HepG2 (cell line): Measurements from ENCODE around the gene CNP. TPM values are rescaled to one million over a fixed set of nuclear protein-coding genes. Genes with fewer than 3 reads are reported as not detected.

ENCODE experiments used
- ATF2 ChIP-seq: sonication (generic); formaldehyde crosslinking; IDR thresholded peaks from 2 replicates; pipeline ENCODE4 v1.4.0; 2020; ENCODE audit warnings: missing genetic modification reagents
- ATF6 ChIP-seq: sonication (generic); formaldehyde crosslinking; conservative IDR thresholded peaks from 2 replicates; pipeline ENCODE4 v1.4.0; 2020; ENCODE audit warnings: missing genetic modification reagents
- ATF7 ChIP-seq, 2 experiments: fragments of 450-650 bp in 1 of 2; sonication (generic) in 1 of 2; formaldehyde crosslinking in 1 of 2; IDR thresholded peaks; 2 replicates each; pipeline versions ENCODE4 v1.4.0 to v1.6.1; 2016 to 2020; ENCODE audit warnings: antibody characterized with exemption in 1 of 2, mild to moderate bottlenecking in 1 of 2, missing genetic modification reagents in 1 of 2
- FIP1L1 ChIP-seq: fragments of 200-400 bp; formaldehyde crosslinking; IDR thresholded peaks from 2 replicates; pipeline ENCODE4 v1.6.1; 2018; ENCODE audit warnings: low read depth, mild to moderate bottlenecking, low read length, moderate library complexity, borderline replicate concordance; ENCODE audit not compliant: insufficient read depth
- KIAA2018 ChIP-seq: sonication (generic); formaldehyde crosslinking; IDR thresholded peaks from 2 replicates; pipeline ENCODE4 v1.5.0; 2020; ENCODE audit warnings: mild to moderate bottlenecking, missing genetic modification reagents, borderline replicate concordance
- NONO ChIP-seq, 2 experiments: fragments of 450-650 bp in 1 of 2; sonication (generic) in 1 of 2; formaldehyde crosslinking in 1 of 2; IDR thresholded peaks in 1 of 2; conservative IDR thresholded peaks in 1 of 2; 2 replicates each; pipeline versions ENCODE4 v1.6.1 to v1.8.0; 2017 to 2022; ENCODE audit warnings: mild to moderate bottlenecking in 1 of 2, missing genetic modification reagents in 1 of 2, moderate library complexity in 1 of 2
- REL ChIP-seq: sonication (generic); formaldehyde crosslinking; conservative IDR thresholded peaks from 2 replicates; pipeline ENCODE4 v1.8.0; 2022; ENCODE audit warnings: mild to moderate bottlenecking, missing genetic modification reagents, moderate library complexity
- RFX5 ChIP-seq: IDR thresholded peaks from 2 replicates; pipeline ENCODE4 v1.6.1; 2011; ENCODE audit warnings: low read depth, low read length, improper control_type of control experiment
- SOX5 ChIP-seq: IDR thresholded peaks from 2 replicates; pipeline ENCODE4 v1.6.1; 2016; ENCODE audit warnings: borderline replicate concordance
- YY1 ChIP-seq: IDR thresholded peaks from 2 replicates; pipeline ENCODE4 v1.6.1; 2011; ENCODE audit warnings: low read length, low read depth, moderate library complexity, mild to moderate bottlenecking; ENCODE audit not compliant: insufficient read depth, insufficient replicate concordance
- ZNF224 ChIP-seq: sonication (generic); formaldehyde crosslinking; IDR thresholded peaks from 2 replicates; pipeline ENCODE4 v1.5.0; 2020; ENCODE audit warnings: mild to moderate bottlenecking, missing genetic modification reagents
- ZNF256 ChIP-seq: sonication (generic); formaldehyde crosslinking; conservative IDR thresholded peaks from 2 replicates; pipeline ENCODE4 v1.4.0; 2020; ENCODE audit warnings: missing genetic modification reagents
- ZNF510 ChIP-seq: sonication (generic); formaldehyde crosslinking; IDR thresholded peaks from 2 replicates; pipeline ENCODE4 v1.4.0; 2020; ENCODE audit warnings: low read depth, mild to moderate bottlenecking, missing genetic modification reagents
- ZNF615 ChIP-seq: sonication (generic); formaldehyde crosslinking; IDR thresholded peaks from 2 replicates; pipeline ENCODE4 v1.5.0; 2020; ENCODE audit warnings: mild to moderate bottlenecking, missing genetic modification reagents, borderline replicate concordance
- ZNF768 ChIP-seq: sonication (generic); formaldehyde crosslinking; IDR thresholded peaks from 2 replicates; pipeline ENCODE4 v1.4.0; 2020; ENCODE audit warnings: missing genetic modification reagents
- ZNF839 ChIP-seq: sonication (generic); formaldehyde crosslinking; IDR thresholded peaks from 2 replicates; pipeline ENCODE4 v1.4.0; 2020; ENCODE audit warnings: missing genetic modification reagents, mild to moderate bottlenecking, borderline replicate concordance
- polyA plus RNA-seq, 8 experiments: library from polyadenylated mRNA; depleted of rRNA in 3 of 8; stranded (reverse) in 7 of 8; unstranded in 1 of 8; fragments of >200 nt; fragmentation: Illumina TruSeq in 4 of 8; extraction: Trizol in 4 of 8; gene quantifications; 2 replicates each; pipeline versions ENCODE4 v1.2.1 to v1.2.3, GENCODE V29; 2011 to 2016; ENCODE audit warnings: low read depth in 4 of 8, missing spikeins in 1 of 8, mixed read lengths in 1 of 8; ENCODE audit not compliant: insufficient read depth in 1 of 8
- total RNA-seq, 5 experiments: library from RNA; depleted of rRNA; stranded (reverse); fragments of >200 nt; fragmentation: Illumina TruSeq; extraction: Trizol; gene quantifications; 2 replicates each; pipeline ENCODE4 v1.2.3, GENCODE V29; 2016; ENCODE audit warnings: low read depth in 1 of 5

The CNP gene
- total and polyA plus RNA-seq, 2 of the 13 experiments (the other 11 are each of a cell fraction or from before 2014, with no cell fraction given) = 97.2 to 161 TPM

GRCh38 chr17:41918314-41919164 is 48.1 kb upstream of the CNP start, which contains the start of gene ACLY (continued):
- TF ChIP-seq ZNF510 (CRISPR knock-in tag) (0 out of 2 replicates have a peak, but pooled peaks have one; percentile 5), YY1 (peak; percentile 73), NONO (IDR thresholded peaks at IDR 0.05) (no peak), NONO (CRISPR knock-in tag; conservative IDR thresholded peaks at IDR 0.05) (no peak; the same call in none of the 2 replicates), ZNF615 (CRISPR knock-in tag) (0 out of 2 replicates have a peak, but pooled peaks have one; percentile 24), ATF7 (IDR thresholded peaks at IDR 0.05) (no peak), ATF7 (CRISPR knock-in tag; IDR thresholded peaks at IDR 0.05) (no peak), REL (CRISPR knock-in tag) (peak; percentile 83; the same call in 1 of the 2 replicates), KIAA2018 (CRISPR knock-in tag) (no peak), ZNF839 (CRISPR knock-in tag) (no peak), ZNF768 (CRISPR knock-in tag) (no peak; the same call in 1 of the 2 replicates), ATF6 (CRISPR knock-in tag) (no peak), FIP1L1 (no peak), ATF2 (CRISPR knock-in tag) (peak; percentile 18; the same call in 1 of the 2 replicates), ZNF256 (no peak), RFX5 (no peak), ZNF224 (CRISPR knock-in tag) (no peak), SOX5 (no peak)
